Large intestine (tissue), 3 donors: ENCODE data around the gene MED12L. TPM values are rescaled to one million over a fixed set of nuclear protein-coding genes. Genes with fewer than 3 reads are reported as not detected.
A peak's percentile ranks its signal among the peaks of the same experiment; 100 is the strongest.

ENCODE experiments used
- DNase-seq, 2 donors: peaks; one replicate each; pipeline versions ENCODE4 v3.0.0 to v3.0.0-alpha.2; 2013
- H3K27ac ChIP-seq: one replicate; pipeline ENCODE4 v1.5.1; 2013; ENCODE audit warnings: low read length
- H3K27me3 ChIP-seq: 2 replicates; pipeline ENCODE4 v1.6.1; 2013; ENCODE audit warnings: low read length; ENCODE audit not compliant: control insufficient read depth, insufficient read depth
- H3K36me3 ChIP-seq: 2 replicates; pipeline ENCODE4 v1.6.1; 2013; ENCODE audit warnings: low read length; ENCODE audit not compliant: control insufficient read depth, insufficient read depth
- H3K4me1 ChIP-seq: one replicate; pipeline ENCODE4 v1.6.1; 2013; ENCODE audit warnings: low read length; ENCODE audit not compliant: control insufficient read depth, insufficient read depth
- H3K4me3 ChIP-seq: one replicate; pipeline ENCODE4 v1.5.1; 2013; ENCODE audit warnings: low read length
- H3K9me3 ChIP-seq: one replicate; pipeline ENCODE4 v1.6.1; 2013; ENCODE audit warnings: mild to moderate bottlenecking, low read depth, low read length, moderate library complexity; ENCODE audit not compliant: control insufficient read depth
- WGBS: methylation state at CpG from one replicate; pipeline ENCODE4 v1.1.5; 2013; ENCODE audit warnings: low lambda C conversion rate; ENCODE audit not compliant: insufficient coverage; 5-methylcytosine and 5-hydroxymethylcytosine counted together
- polyA plus RNA-seq: library from polyadenylated mRNA; unstranded; fragments of 120-200 nt; gene quantifications from one replicate; pipeline ENCODE4 v1.2.1, GENCODE V29; 2013

Gene MED12L
- polyA plus RNA-seq, 1 donor: 5.4 TPM

GRCh38 chr3:151330379-151330778, 244.9 kb downstream of the MED12L start:
- Histone ChIP-seq H3K27ac (no peak overlapping the region), H3K36me3 (no peaks in the 10 kb centered on the region), H3K9me3 (no peaks in the 10 kb centered on the region), H3K27me3 (no peaks in the 10 kb centered on the region), H3K4me3 (no peak overlapping the region), H3K4me1 (no peaks in the 10 kb centered on the region)
- 0% methylated on average over 1 of the region's 4 CpGs for WGBS
- DNase-seq: no peak

GRCh38 chr3:151330899-151331298, 245.4 kb downstream of the MED12L start:
- Histone ChIP-seq H3K4me1 (no peaks in the 10 kb centered on the region), H3K9me3 (no peaks in the 10 kb centered on the region), H3K27ac (no peak overlapping the region), H3K27me3 (no peaks in the 10 kb centered on the region), H3K4me3 (no peak overlapping the region), H3K36me3 (no peaks in the 10 kb centered on the region)
- DNase-seq: no peak

- no peaks in the 10 kb centered on the region for H3K4me1 ChIP-seq
- no peaks in the 10 kb centered on the region for H3K9me3 ChIP-seq
- WGBS: no CpG with 5 or more reads among the region's 2 CpGs
- no peak for DNase-seq
- no peaks in the 10 kb centered on the region for H3K36me3 ChIP-seq
- H3K27ac ChIP-seq: no peak overlapping the region
- H3K4me3 ChIP-seq: no peak overlapping the region
- H3K27me3 ChIP-seq: no peaks in the 10 kb centered on the region
Measured at GRCh38 chr3:151331696-151332095, 246.2 kb downstream of the MED12L start.

GRCh38 chr3:151345859-151346258, 260.4 kb downstream of the MED12L start:
- peak overlapping the region; percentile 2 for H3K27ac ChIP-seq
- no peak overlapping the region for H3K4me3 ChIP-seq
- 70% methylated on average over 2 of the region's 2 CpGs for WGBS
- no peaks in the 10 kb centered on the region for H3K27me3 ChIP-seq
- H3K4me1 ChIP-seq: no peaks in the 10 kb centered on the region
- peak; percentile 39 to 57 for DNase-seq
- no peaks in the 10 kb centered on the region for H3K36me3 ChIP-seq
- no peaks in the 10 kb centered on the region for H3K9me3 ChIP-seq

GRCh38 chr3:151346292-151346691, 260.8 kb downstream of the MED12L start:
- no peaks in the 10 kb centered on the region for H3K9me3 ChIP-seq
- no peaks in the 10 kb centered on the region for H3K36me3 ChIP-seq
- no peaks in the 10 kb centered on the region for H3K4me1 ChIP-seq
- no peaks in the 10 kb centered on the region for H3K27me3 ChIP-seq
- 100% methylated on average over 1 of the region's 3 CpGs for WGBS
- no peak overlapping the region for H3K4me3 ChIP-seq
- peak overlapping the region; percentile 2 for H3K27ac ChIP-seq
- no peak for DNase-seq

- no peaks in the 10 kb centered on the region for H3K9me3 ChIP-seq
- no peaks in the 10 kb centered on the region for H3K4me1 ChIP-seq
- H3K4me3 ChIP-seq: no peak overlapping the region
- WGBS: 92% methylated on average over 4 of the region's 6 CpGs
- no peak overlapping the region for H3K27ac ChIP-seq
- no peaks in the 10 kb centered on the region for H3K36me3 ChIP-seq
- DNase-seq: no peak
- H3K27me3 ChIP-seq: no peaks in the 10 kb centered on the region
Measured at GRCh38 chr3:151347432-151347831, 262.0 kb downstream of the MED12L start.

GRCh38 chr3:151350656-151351055, 265.2 kb downstream of the MED12L start:
- no peak for DNase-seq
- no peaks in the 10 kb centered on the region for H3K36me3 ChIP-seq
- no peak overlapping the region for H3K4me3 ChIP-seq
- WGBS: 89% methylated on average over 1 of the region's 1 CpG
- H3K9me3 ChIP-seq: no peaks in the 10 kb centered on the region
- H3K27ac ChIP-seq: no peak overlapping the region
- no peaks in the 10 kb centered on the region for H3K4me1 ChIP-seq
- H3K27me3 ChIP-seq: no peaks in the 10 kb centered on the region

GRCh38 chr3:151351219-151351618, 265.8 kb downstream of the MED12L start:
- Histone ChIP-seq H3K9me3 (no peaks in the 10 kb centered on the region), H3K4me1 (no peaks in the 10 kb centered on the region), H3K27ac (no peak overlapping the region), H3K36me3 (peaks cover 4% of the 10 kb centered on the region), H3K4me3 (no peak overlapping the region), H3K27me3 (no peaks in the 10 kb centered on the region)
- WGBS: no CpG with 5 or more reads among the region's 1 CpG
- DNase-seq: no peak

GRCh38 chr3:151351648-151352047, 266.2 kb downstream of the MED12L start:
- H3K27me3 ChIP-seq: no peaks in the 10 kb centered on the region
- H3K27ac ChIP-seq: no peak overlapping the region
- H3K4me1 ChIP-seq: no peaks in the 10 kb centered on the region
- DNase-seq: no peak
- 92% methylated on average over 2 of the region's 4 CpGs for WGBS
- no peak overlapping the region for H3K4me3 ChIP-seq
- no peaks in the 10 kb centered on the region for H3K9me3 ChIP-seq
- H3K36me3 ChIP-seq: peaks cover 4% of the 10 kb centered on the region

- Histone ChIP-seq H3K9me3 (no peaks in the 10 kb centered on the region), H3K4me1 (no peaks in the 10 kb centered on the region), H3K27ac (no peak overlapping the region), H3K4me3 (no peak overlapping the region), H3K36me3 (peaks cover 4% of the 10 kb centered on the region), H3K27me3 (no peaks in the 10 kb centered on the region)
- no CpG with 5 or more reads among the region's 2 CpGs for WGBS
- no peak for DNase-seq
Measured at GRCh38 chr3:151356794-151357462, 271.5 kb downstream of the MED12L start.

- Histone ChIP-seq H3K9me3 (no peaks in the 10 kb centered on the region), H3K4me1 (no peaks in the 10 kb centered on the region), H3K27ac (no peak overlapping the region), H3K4me3 (no peak overlapping the region), H3K36me3 (peaks cover 4% of the 10 kb centered on the region), H3K27me3 (no peaks in the 10 kb centered on the region)
- no peak for DNase-seq
- WGBS: 60% methylated on average over 1 of the region's 2 CpGs
Measured at GRCh38 chr3:151357463-151357850, 272.0 kb downstream of the MED12L start.
